Fibroblast of skin of left quadriceps (primary cell): ENCODE data around the gene ATP1B1.
A peak's percentile ranks its signal among the peaks of the same experiment; 100 is the strongest.

ENCODE experiments used
- DNase-seq, 2 experiments: peaks; one replicate each; pipeline ENCODE4 v3.0.0-alpha.2; 2013; ENCODE audit warnings: low read depth in 2 of 2

ATP1B1 gene

DNA sequence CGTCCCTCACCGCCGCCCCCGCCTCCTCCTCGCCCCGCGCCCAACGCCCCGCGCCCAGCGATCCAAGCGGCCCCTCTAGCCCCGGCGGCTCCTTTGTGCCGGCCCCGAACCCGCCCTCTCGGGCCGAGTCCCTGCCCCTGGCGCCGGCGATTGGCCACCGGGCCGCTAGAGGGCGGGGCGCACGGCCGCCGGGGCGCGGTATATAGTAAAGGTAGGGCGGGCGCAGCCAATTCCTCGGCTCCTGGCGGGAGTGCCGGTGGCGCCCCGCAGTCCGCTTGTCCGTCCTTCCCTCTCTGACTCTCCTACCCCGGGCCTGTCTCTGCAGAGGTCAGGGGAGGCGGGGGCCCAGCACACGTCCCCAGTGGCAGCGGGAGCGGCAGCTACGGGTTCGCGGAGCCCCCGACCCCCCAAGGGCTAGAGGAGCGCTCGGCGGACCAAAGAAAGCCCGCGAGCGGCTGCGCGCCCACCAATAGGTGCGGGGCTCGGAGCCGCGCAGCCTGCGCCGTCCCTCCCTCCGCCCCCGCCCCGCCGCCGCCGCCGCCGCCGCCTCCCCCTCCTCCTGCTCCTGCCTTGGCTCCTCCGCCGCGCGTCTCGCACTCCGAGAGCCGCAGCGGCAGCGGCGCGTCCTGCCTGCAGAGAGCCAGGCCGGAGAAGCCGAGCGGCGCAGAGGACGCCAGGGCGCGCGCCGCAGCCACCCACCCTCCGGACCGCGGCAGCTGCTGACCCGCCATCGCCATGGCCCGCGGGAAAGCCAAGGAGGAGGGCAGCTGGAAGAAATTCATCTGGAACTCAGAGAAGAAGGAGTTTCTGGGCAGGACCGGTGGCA, at the start of gene ATP1B1:
Gene ATP1B1 (plus strand): TSS at position 596 of the 826 bp plus-strand sequence. CDS start 140 bp downstream, at position 736.
- DNase-seq: peak; percentile 50 to 53

- no peak for DNase-seq
These were observed 47.1 kb upstream of the ATP1B1 start for GRCh38 chr1:169059421-169059820.

- DNase-seq: peak; percentile 2 to 4
These were observed 46.3 kb upstream of the ATP1B1 start for GRCh38 chr1:169060043-169060722.

- no peak for DNase-seq
These were observed 45.4 kb upstream of the ATP1B1 start for GRCh38 chr1:169060919-169061639.

GRCh38 chr1:169062152-169062551, 44.3 kb upstream of the ATP1B1 start:
- DNase-seq: no peak

- DNase-seq: no peak
These were observed 42.4 kb upstream of the ATP1B1 start for GRCh38 chr1:169064103-169064502.

GRCh38 chr1:169070547-169070946, 35.9 kb upstream of the ATP1B1 start:
- DNase-seq: no peak

GRCh38 chr1:169070958-169071357, 35.5 kb upstream of the ATP1B1 start:
- DNase-seq: no peak

DNA sequence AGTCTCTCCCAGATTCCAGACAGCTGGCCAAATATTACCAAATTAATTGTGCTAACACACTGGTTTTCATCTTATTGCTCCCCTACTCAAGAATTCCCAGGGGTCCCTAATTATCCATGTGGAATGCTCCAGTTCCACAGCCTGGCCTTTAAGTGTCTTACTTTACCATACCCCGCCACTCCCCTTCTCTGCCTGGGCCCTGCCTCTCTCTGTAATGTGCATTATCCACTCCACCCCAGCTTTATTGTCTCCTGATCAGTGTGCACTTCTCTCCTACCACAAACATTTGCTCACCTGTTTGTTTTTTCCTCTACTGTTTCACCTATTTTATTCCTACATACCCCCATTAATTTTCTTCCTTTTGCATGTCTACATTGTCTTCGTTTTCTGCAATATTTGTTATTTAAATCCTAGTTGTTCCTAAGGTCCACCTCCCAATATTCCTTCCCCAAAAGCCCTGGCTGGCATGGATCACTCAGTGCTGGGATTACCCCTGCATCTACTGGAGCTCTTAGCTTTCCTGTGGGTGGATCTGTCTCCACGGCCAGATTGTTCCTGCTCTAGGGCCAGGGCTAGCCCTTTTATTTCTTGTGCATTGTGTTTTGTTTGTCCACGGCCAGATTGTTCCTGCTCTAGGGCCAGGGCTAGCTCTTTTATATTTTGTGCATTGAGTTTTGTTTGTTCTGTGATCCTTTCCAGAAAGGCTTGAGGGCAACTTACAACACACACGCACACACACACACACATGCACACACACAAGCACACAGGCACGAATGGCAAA, 33.4 kb upstream of the ATP1B1 start:
- DNase-seq: no peak

- DNase-seq: no peak
These were observed 28.2 kb upstream of the ATP1B1 start for GRCh38 chr1:169078163-169078883.

GRCh38 chr1:169081503-169082123, 24.9 kb upstream of the ATP1B1 start:
- no peak for DNase-seq

GRCh38 chr1:169085911-169086310, 20.6 kb upstream of the ATP1B1 start:
- DNase-seq: no peak

- no peak for DNase-seq
These were observed 19.7 kb upstream of the ATP1B1 start for GRCh38 chr1:169086603-169087455.

DNA sequence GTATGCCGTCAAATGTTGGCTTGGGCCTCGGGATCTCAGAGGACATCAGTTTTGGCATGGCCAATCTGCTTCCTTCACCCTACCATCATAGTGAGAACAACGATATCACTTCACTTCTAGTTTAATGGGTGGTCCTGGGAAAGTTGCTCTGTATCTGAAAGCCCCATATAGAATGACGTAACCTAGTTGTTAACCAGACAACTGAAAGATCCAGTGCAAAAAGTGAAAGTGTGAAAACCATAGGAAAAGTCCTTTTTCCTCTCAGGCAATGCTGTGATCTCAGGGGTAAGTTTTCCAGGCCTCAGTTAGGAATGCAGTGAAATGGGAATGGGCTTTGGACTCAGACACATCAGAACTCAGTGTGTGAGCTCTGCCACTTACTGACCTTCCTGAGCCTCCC, 18.6 kb upstream of the ATP1B1 start:
- DNase-seq: no peak

- no peak for DNase-seq
These were observed 16.7 kb upstream of the ATP1B1 start for GRCh38 chr1:169089776-169090175.

DNA sequence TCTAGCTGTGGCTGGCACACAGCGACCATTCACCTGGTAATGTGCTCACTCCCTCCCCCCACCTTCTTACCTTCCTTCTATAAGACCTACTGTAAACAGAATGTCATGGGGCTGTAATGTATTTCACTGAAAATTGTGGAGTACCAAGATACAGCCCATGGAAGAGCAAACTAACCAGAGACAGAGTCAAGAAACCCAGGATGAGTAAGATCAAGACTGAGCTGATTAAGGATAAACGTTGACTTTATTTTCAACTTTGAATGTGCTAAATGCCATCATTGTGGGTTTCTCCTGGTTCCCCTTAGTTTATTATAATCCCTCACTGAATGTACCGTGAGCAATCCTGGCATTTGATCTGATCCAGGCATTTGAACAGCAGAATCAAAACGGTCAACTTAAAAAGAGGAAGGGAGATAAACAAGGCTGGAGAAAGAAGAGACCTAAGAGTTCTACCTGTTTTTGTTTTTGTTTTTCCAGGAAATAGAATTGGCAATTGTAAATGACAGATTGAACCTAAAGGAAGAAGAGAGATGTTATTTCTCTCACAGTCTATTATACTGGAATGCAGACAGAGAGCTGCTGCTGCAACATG, 16.1 kb upstream of the ATP1B1 start:
- DNase-seq: no peak

GRCh38 chr1:169090900-169091311, 15.6 kb upstream of the ATP1B1 start:
- no peak for DNase-seq

GRCh38 chr1:169091480-169091941, 15.0 kb upstream of the ATP1B1 start:
- no peak for DNase-seq

DNA sequence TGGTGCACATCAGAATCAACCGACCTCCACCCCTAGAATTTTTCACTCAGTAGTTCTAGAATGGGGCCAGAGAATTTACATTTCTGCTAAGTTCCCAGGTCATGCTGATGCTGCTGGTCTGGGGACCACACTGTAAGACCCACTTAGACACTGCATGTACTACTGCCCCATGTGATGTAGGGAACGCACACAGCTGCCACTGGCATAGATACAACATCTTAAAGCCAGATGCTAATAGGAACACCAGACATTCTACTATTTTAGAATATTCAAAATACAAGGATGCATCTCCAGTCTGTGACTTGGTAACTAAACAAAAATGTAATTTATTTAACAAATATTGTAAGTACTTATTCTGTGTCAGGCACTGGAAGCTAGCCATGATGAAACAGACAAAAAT, 14.1 kb upstream of the ATP1B1 start:
- DNase-seq: no peak
